IMR-90 (cell line): ENCODE results near the gene SEBOX. TPM values are rescaled to one million over a fixed set of nuclear protein-coding genes. Genes with fewer than 3 reads are reported as not detected.

Experiments used
- BHLHE40 ChIP-seq: fragments of 150-350 bp; IDR thresholded peaks from 2 replicates; pipeline ENCODE4 v1.6.1; 2016; ENCODE audit warnings: mild to moderate bottlenecking, low read depth, low read length
- CEBPB ChIP-seq: IDR thresholded peaks from 2 replicates; pipeline ENCODE4 v1.6.1; 2012; ENCODE audit warnings: low read depth, low read length, improper control_type of control experiment
- CHD1 ChIP-seq: IDR thresholded peaks from 2 replicates; pipeline ENCODE4 v1.6.1; 2012; ENCODE audit warnings: low read depth, low read length, improper control_type of control experiment
- NFE2L2 ChIP-seq: fragments of 150-350 bp; IDR thresholded peaks from 2 replicates; pipeline ENCODE4 v1.6.1; 2016; ENCODE audit warnings: low read depth, mild to moderate bottlenecking, low read length
- POLR2A ChIP-seq: IDR thresholded peaks from 2 replicates; pipeline ENCODE4 v1.6.1; 2012; ENCODE audit warnings: mild to moderate bottlenecking, low read depth, low read length
- polyA plus RNA-seq, 3 experiments: library from polyadenylated mRNA; depleted of rRNA; stranded (reverse); fragments of >200 nt; gene quantifications; 2 replicates each; pipeline ENCODE4 v1.2.3, GENCODE V29; 2012; ENCODE audit warnings: low replicate concordance in 1 of 3
- total RNA-seq: library from RNA; depleted of rRNA; stranded (reverse); fragments of >200 nt; gene quantifications from 2 replicates; pipeline ENCODE4 v1.2.3, GENCODE V29; 2012

The SEBOX gene
- total and polyA plus RNA-seq, 2 of the 4 experiments (the other 2 are of a cell fraction), result not detected

DNA sequence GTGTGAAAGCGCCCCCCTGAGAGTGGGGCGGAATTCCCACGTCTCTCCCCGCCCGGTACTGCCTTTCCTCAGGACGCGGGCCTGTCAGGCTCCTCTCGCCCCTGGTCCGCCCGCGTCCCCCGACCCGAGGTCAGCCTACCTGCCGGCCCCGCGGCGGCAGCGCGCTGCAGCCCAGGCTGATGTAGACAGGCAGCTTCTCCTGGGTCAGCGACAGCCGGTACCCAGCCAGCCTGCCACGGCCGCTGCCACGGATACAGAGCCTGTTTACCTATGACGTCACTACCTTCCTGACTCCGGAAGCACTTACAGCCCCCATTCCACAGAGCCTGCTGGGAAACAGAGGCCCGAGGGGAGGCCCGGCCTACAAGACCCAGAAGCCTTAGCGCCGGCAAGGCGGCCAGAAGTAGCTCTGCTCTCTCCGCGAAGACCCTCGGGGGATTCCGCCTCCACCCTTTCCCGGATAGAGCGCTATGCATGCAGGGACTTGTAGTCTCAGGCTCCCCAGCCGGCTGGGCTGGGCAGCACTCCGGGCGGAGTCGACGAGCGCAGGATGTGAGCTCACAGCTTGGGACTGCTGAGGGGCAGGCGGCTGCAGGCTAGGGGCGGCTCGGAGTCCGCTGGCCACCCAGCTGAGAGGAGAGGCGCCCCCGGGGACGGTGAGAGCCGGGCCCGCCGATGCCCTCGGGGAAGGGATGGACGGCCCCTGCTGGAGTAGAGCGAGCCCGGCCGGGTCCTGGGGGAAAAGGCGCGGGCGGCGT is 29.6 kb downstream of the SEBOX start, which contains the start of the genes IFT20 and TNFAIP1 (continued):
- TF ChIP-seq NFE2L2 (peak; percentile 36; the same call in 1 of the 2 replicates), POLR2A (peak; percentile 98), CHD1 (peak; percentile 44; the same call in 1 of the 2 replicates), BHLHE40 (no peak), CEBPB (no peak)
